ENCODE data around the gene EIF4G1. TPM values are rescaled to one million over a fixed set of nuclear protein-coding genes. Genes with fewer than 3 reads are reported as not detected.

Gene EIF4G1
- total and polyA plus RNA-seq, 10 of the 15 experiments (the other 5 are each of a cell fraction or from before 2014, with no cell fraction given): 5.7 to 462 (median 237) TPM

DNA sequence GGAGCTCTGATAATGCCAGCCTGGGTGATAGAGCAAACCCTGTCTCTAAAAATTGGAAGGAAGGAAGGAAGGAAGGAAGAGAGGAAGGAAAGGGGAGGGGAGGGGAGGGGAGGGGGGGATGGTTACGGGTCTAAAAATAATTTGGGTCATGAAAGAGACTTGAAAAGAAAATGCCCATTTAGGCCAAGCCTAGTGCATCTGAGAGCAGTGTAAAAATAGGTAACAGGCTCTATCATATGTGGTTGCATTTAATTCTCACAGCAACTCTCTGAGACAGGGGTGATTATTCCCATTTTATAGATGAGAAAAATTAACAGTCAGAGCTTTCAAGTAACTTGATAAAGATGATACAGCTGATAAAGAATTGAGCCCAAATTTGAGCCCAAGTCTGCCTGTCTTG is 42.1 kb upstream of the EIF4G1 start:
- no peaks in the 10 kb centered on the region for H4K20me1 ChIP-seq (ENCODE audit: control insufficient read depth, insufficient read depth)
- ATAC-seq (no peak), DNase-seq (ENCODE audit: low read depth, low spot score) (no peak), FAIRE-seq (no peak)
- no peaks in the 10 kb centered on the region for H3K79me2 ChIP-seq (ENCODE audit: control insufficient read depth, insufficient read depth, low read length)
- WGBS (ENCODE audit: insufficient coverage, insufficient replicate concordance, low lambda C conversion rate, missing lambda C conversion rate): no CpG with 5 or more reads among the region's 1 CpG
- H3K9ac ChIP-seq (ENCODE audit: control insufficient read depth, insufficient read depth, low read length): no peak overlapping the region
- RAD21 ChIA-PET (ENCODE audit: unreplicated experiment): no interaction called here
- in situ Hi-C loops (cut with MboI) (no loop called here), intact Hi-C loops (cut with micrococcal nuclease; ENCODE audit: unreplicated experiment) (no loop called here)
- TF ChIP-seq RAD51 (IDR thresholded peaks at IDR 0.05) (no peak), IRF4 (IDR thresholded peaks at IDR 0.05; ENCODE audit: low read depth, low read length) (no peak), RAD21 (IDR thresholded peaks at IDR 0.05; ENCODE audit: insufficient read depth, low read depth, low read length) (no peak), TBL1XR1 (IDR thresholded peaks at IDR 0.05; ENCODE audit: low read depth, low read length) (no peak), ZNF207 (IDR thresholded peaks at IDR 0.05; ENCODE audit: borderline replicate concordance) (no peak), CREM (IDR thresholded peaks at IDR 0.05; ENCODE audit: low read depth) (no peak), KDM1A (IDR thresholded peaks at IDR 0.05; ENCODE audit: borderline replicate concordance) (no peak), RB1 (IDR thresholded peaks at IDR 0.05; ENCODE audit: borderline replicate concordance) (no peak), BRCA1 (IDR thresholded peaks at IDR 0.05; ENCODE audit: low read depth, low read length) (no peak), NFIC (IDR thresholded peaks at IDR 0.05; ENCODE audit: low read depth, low read length) (no peak)
- TF ChIP-seq, protein P1, sequence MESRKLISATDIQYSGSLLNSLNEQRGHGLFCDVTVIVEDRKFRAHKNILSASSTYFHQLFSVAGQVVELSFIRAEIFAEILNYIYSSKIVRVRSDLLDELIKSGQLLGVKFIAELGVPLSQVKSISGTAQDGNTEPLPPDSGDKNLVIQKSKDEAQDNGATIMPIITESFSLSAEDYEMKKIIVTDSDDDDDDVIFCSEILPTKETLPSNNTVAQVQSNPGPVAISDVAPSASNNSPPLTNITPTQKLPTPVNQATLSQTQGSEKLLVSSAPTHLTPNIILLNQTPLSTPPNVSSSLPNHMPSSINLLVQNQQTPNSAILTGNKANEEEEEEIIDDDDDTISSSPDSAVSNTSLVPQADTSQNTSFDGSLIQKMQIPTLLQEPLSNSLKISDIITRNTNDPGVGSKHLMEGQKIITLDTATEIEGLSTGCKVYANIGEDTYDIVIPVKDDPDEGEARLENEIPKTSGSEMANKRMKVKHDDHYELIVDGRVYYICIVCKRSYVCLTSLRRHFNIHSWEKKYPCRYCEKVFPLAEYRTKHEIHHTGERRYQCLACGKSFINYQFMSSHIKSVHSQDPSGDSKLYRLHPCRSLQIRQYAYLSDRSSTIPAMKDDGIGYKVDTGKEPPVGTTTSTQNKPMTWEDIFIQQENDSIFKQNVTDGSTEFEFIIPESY (IDR thresholded peaks at IDR 0.05): no peak
- TF ChIP-seq, protein P2, sequence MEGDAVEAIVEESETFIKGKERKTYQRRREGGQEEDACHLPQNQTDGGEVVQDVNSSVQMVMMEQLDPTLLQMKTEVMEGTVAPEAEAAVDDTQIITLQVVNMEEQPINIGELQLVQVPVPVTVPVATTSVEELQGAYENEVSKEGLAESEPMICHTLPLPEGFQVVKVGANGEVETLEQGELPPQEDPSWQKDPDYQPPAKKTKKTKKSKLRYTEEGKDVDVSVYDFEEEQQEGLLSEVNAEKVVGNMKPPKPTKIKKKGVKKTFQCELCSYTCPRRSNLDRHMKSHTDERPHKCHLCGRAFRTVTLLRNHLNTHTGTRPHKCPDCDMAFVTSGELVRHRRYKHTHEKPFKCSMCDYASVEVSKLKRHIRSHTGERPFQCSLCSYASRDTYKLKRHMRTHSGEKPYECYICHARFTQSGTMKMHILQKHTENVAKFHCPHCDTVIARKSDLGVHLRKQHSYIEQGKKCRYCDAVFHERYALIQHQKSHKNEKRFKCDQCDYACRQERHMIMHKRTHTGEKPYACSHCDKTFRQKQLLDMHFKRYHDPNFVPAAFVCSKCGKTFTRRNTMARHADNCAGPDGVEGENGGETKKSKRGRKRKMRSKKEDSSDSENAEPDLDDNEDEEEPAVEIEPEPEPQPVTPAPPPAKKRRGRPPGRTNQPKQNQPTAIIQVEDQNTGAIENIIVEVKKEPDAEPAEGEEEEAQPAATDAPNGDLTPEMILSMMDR (IDR thresholded peaks at IDR 0.05 in 2 of 3, conservative IDR thresholded peaks at IDR 0.05 in 1 of 3; ENCODE audit: control insufficient read depth in 2 of 3, extremely low read depth in 1 of 3, insufficient read depth in 1 of 3, low read depth in 3 of 3, low read length in 3 of 3): no peak
- TF ChIP-seq, protein P3, sequence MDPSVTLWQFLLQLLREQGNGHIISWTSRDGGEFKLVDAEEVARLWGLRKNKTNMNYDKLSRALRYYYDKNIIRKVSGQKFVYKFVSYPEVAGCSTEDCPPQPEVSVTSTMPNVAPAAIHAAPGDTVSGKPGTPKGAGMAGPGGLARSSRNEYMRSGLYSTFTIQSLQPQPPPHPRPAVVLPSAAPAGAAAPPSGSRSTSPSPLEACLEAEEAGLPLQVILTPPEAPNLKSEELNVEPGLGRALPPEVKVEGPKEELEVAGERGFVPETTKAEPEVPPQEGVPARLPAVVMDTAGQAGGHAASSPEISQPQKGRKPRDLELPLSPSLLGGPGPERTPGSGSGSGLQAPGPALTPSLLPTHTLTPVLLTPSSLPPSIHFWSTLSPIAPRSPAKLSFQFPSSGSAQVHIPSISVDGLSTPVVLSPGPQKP (IDR thresholded peaks at IDR 0.05; ENCODE audit: low read depth, low read length): no peak
- H3K27me3 ChIP-seq (replicated peaks in 1 of 2; ENCODE audit: control insufficient read depth in 2 of 2, insufficient read depth in 2 of 2, low read length in 1 of 2): peaks cover 7 to 8% of the 10 kb centered on the region in 2 experiments; a peak in 3 of 4 replicates
- no TSS peak for BruUV-seq (replicated peaks)
- POLR2A ChIA-PET: no interaction called here
- H3K4me2 ChIP-seq (ENCODE audit: control insufficient read depth, insufficient read depth): no peak overlapping the region
- no peak overlapping the region for H3K4me3 ChIP-seq
- no peaks in the 10 kb centered on the region for H3K36me3 ChIP-seq (ENCODE audit: control insufficient read depth in 2 of 2, insufficient read depth in 2 of 2, low read length in 1 of 2)
- H3K9me3 ChIP-seq (replicated peaks; ENCODE audit: control insufficient read depth, insufficient read depth, low read length): no peaks in the 10 kb centered on the region
- H2AFZ ChIP-seq (ENCODE audit: control insufficient read depth, low read depth, low read length): no peak overlapping the region
- CTCF ChIA-PET: interaction anchor here (0.5 to 1.8 kb wide), 4 partner anchors 9 to 428 kb away, joined by 3 to 6 read pairs (median 4); no protein-coding TSS in a partner anchor
- H3K4me1 ChIP-seq (ENCODE audit: control insufficient read depth, insufficient read depth, low read length): no peaks in the 10 kb centered on the region
- SMC1A ChIA-PET (ENCODE audit: uncharacterized antibody, unreplicated experiment): interaction anchor here (0.5 kb wide), 1 partner anchor 821 kb away, joined by 4 read pairs; no protein-coding TSS in a partner anchor
- no peak overlapping the region for H3K27ac ChIP-seq (ENCODE audit: control insufficient read depth, insufficient read depth)
